GM12874 (cell line): ENCODE measurements around the gene COPZ2.

Source experiments
- CTCF ChIP-seq: IDR thresholded peaks from 2 replicates; pipeline ENCODE4 v1.5.1; 2011; ENCODE audit warnings: low read depth, mild to moderate bottlenecking, control low read depth, low read length, moderate library complexity; ENCODE audit not compliant: insufficient read depth

COPZ2 gene

GRCh38 chr17:47990962-47991731 lies 46.5 kb downstream of the COPZ2 start:
- TF ChIP-seq CTCF = no peak

- no peak for TF ChIP-seq CTCF
Observed at GRCh38 chr17:47989700-47990099, 47.9 kb downstream of the COPZ2 start.

GRCh38 chr17:47989159-47989558 lies 48.4 kb downstream of the COPZ2 start:
- no peak for TF ChIP-seq CTCF

DNA sequence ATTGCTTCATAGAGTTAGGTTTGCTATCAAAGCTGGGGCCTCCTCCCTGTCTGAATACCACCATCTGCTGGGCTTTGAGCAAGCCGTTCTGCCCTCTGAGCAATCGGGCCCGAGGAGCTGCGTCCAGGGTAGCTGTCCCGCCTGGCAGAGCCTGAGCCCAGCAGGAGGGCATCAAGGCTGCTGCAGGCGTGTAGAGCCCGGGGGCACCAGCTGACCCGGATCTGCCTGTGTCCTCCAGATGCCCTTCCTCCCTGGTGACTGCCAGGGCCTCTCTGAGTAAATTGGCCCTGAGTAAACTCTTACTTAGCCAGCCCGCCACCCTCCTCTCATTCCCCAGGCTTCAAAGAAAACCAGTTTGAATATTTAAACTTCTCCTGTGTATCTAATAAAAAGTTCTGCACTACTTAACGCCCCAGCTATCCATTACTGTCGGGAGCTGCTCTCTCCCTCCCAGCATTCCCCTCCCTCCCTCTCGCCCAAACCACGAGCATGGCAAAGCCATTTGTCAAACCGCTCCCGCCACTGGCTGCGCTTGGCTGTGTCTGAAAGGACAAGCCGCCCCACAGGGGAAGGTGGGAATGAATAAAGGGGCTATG lies 50.3 kb downstream of the COPZ2 start:
- no peak for TF ChIP-seq CTCF

GRCh38 chr17:47986520-47986919 lies 51.1 kb downstream of the COPZ2 start:
- no peak for TF ChIP-seq CTCF

DNA sequence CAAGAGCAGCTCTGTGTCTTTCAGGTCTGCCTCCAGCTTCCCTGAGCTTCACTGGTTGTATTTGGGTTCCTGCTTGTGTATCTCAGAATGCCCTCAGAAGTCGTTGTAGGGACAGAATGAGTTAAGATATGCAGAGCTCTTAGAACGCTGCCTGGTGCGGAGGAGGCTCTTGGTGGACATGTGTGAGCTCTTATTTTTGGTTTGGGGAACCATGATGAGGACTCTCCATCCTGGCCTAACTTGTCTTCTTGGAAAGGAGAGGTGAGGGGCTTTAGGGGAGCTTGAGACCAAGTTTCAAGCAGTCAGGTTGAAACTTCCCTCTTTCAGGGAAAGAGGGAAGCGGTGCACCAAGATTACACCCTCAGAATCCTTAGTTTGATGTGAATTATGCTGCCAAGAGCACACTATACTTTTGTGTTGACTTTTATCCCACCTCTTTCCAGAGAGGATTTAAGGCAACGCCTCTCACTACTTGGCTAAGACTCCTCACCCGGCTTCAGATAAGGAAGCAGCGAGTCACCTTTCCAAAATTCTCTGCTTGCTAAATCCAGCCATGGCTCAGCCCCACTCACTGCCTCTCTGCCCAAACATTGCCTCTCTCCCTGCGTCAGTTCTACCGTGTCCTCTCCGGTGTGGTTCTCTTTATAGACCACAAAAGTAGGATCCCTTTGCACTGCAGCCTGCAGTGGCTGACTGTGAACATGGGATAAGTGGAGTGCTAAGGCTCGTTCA lies 53.9 kb downstream of the COPZ2 start:
- TF ChIP-seq CTCF = no peak

DNA sequence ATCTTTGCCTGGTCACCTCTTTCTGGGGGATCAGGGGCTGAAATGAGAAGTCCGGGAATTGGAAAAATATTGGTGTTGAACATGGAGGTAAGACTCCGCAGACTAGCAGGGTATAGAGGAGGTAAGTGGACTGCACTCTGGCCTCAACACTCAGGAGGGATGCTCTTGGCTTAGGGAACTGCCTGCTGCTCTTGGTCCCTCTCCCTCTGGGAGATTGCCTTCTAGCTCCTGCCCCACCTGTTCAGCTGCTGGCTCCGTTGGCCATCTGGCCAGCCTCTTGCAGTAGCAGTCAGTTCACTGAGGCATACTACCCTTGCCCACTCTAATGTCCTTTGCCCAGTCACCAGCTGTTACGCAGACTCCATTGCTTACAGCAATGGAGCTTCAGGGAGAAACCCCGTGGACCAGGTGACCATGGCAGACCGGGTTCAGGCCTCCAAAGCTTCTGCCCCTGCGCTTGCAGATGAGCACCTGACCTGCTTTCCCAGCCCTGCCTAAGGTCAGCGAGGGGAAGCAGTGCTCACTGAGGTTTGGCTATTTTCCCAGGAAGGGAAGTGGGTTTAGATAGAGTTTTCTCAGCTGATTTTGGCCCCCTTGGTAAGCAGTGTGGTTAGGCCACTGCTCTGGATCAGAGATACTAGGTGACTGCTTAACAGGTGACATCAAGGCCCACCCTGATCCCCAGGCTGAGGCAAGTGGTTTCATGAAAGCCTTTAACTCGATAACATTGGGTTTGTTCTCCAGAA lies 54.8 kb downstream of the COPZ2 start:
- no peak for TF ChIP-seq CTCF
